HTR-8/SVneo (cell line): Measurements from ENCODE around the gene NECTIN2.
"Not testable (repeated sequence)": the region's sequence is repeated elsewhere in the genome, so short reads cannot be mapped to it uniquely, and the experiment has no call there.

Source experiments
- DNase-seq: peaks from one replicate; pipeline ENCODE4 v3.0.0; 2011; ENCODE audit warnings: low spot score, mixed read lengths; ENCODE audit not compliant: insufficient read length
- FAIRE-seq: peaks from 2 replicates; lab custom pipeline; 2011; peaks lifted over from hg19 to GRCh38; lab: Jason Lieb, UNC

The NECTIN2 gene

GRCh38 chr19:44814517-44814916, 31.6 kb upstream of the NECTIN2 start:
- FAIRE-seq (no peak), DNase-seq (no peak)

DNA sequence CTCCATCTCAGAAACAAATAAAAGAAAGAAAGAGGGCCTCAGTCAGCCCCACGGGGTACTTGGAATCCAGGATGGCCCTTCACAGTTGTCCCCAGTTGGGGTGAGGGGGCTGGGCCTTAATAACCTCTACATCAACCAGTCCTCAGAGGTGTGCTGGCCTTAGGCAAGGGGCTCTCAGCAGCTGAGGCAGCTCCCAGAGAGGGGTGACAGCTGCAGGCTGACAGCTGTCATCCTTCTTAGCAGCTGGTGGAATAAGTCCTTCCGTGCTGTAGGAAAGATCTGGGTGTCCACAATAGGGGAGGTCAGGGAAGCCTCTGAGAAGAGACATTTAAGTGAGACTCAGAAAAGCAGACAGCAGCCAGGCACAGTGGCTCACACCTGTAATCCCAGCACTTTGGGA, 29.8 kb upstream of the NECTIN2 start:
- FAIRE-seq (no peak), DNase-seq (no peak)

- FAIRE-seq (no peak), DNase-seq (no peak)
Observed at GRCh38 chr19:44817725-44818465, 28.2 kb upstream of the NECTIN2 start.

- DNase-seq (no peak), FAIRE-seq (no peak)
Observed at GRCh38 chr19:44818466-44819031, 27.5 kb upstream of the NECTIN2 start.

GRCh38 chr19:44819246-44819832, 26.8 kb upstream of the NECTIN2 start:
- DNase-seq (no peak), FAIRE-seq (no peak)

DNA sequence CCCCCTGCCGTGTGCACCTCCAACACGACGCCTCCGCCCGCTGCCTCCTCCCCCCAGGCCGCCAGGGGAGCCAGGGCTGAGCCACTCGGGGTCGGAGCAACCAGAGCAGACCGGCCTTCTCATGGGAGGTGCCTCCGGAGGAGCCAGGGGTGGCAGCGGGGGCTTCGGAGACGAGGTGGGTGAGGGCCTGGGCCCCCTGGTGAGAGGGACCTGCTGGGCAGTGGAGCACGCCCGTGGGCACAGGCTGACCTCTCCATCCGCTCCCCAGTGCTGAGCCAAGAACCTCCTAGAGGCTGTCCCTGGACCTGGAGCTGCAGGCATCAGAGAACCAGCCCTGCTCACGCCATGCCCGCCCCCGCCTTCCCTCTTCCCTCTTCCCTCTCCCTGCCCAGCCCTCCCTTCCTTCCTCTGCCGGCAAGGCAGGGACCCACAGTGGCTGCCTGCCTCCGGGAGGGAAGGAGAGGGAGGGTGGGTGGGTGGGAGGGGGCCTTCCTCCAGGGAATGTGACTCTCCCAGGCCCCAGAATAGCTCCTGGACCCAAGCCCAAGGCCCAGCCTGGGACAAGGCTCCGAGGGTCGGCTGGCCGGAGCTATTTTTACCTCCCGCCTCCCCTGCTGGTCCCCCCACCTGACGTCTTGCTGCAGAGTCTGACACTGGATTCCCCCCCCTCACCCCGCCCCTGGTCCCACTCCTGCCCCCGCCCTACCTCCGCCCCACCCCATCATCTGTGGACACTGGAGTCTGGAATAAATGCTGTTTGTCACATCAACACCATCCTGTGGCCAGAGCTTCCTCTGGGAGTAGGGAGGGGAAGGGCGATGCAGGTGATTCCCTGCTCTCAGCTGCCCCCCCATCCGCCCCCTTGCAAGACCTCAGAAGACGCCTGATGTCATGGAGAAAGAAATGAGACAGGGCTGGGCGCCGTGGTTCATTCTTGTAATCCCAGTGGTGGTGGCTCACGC, 25.2 kb upstream of the NECTIN2 start:
- DNase-seq (no peak), FAIRE-seq (no peak)

DNA sequence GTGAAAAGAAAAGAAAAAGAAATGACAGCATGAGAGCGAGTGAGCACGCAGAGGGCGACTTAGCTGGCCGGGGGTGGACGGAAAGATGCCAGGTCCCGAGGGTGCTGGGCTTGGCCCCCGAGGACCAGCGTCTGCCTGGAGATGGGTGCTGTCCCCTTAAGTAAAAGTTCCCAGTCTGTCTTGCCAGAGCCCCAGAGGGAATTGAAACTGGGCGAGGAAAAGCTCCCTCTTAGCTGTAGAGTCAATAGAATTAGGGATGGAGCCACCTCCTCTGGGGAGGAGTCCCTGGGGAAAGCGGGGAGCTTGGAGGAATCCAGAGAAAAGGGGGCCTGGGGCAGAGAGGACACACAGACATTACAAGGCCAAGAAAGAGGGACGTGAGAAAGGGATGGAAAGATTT, 23.9 kb upstream of the NECTIN2 start:
- no peak for FAIRE-seq
- DNase-seq = no peak

- no peak for DNase-seq
- FAIRE-seq = no peak
Observed at GRCh38 chr19:44822670-44823372, 23.3 kb upstream of the NECTIN2 start.

- FAIRE-seq (no peak), DNase-seq (no peak)
Observed at GRCh38 chr19:44823373-44823698, 22.8 kb upstream of the NECTIN2 start.

DNA sequence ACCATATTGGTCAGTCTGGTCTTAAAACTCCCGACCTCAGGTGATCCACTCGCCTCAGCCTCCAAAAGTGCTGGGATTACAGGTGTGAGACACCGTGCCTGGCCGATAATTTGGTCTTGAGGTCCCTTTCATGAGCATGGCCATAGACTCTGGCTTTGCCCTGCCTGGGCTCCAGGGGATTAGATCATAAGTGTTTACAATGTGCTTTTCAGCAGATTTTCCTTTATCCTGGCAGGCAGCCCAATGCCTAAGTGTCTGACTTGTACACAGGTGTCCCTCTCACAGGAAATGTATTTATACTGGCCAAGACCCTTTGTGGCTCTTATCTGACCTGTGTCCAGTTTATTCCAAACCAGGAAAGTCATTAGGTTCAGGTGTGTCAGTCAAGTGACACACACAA, 21.3 kb upstream of the NECTIN2 start:
- no peak for FAIRE-seq
- no peak for DNase-seq

DNA sequence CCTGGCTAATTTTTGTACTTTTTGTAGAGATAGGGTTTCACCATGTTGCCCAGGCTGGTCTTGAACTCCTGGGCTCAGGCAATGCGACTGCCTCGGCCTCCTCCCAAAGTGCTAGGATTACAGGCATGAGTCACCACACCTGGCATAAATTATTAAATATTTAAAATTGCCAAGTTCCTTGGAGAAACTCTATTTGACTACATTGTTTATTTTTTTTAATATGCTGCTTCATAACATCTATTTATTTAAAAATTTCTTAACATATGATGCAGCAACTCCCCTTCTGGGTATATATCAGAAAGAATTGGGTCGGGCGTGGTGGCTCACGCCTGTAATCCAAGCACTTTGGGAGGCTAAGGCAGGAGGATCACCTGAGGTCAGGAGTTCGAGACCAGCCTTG, 13.2 kb upstream of the NECTIN2 start:
- not testable (repeated sequence) for FAIRE-seq, DNase-seq

GRCh38 chr19:44834399-44834798, 11.7 kb upstream of the NECTIN2 start:
- not testable (repeated sequence) for FAIRE-seq, DNase-seq

- no peak for FAIRE-seq
- DNase-seq = no peak
Observed at GRCh38 chr19:44839276-44839675, 6.8 kb upstream of the NECTIN2 start.

DNA sequence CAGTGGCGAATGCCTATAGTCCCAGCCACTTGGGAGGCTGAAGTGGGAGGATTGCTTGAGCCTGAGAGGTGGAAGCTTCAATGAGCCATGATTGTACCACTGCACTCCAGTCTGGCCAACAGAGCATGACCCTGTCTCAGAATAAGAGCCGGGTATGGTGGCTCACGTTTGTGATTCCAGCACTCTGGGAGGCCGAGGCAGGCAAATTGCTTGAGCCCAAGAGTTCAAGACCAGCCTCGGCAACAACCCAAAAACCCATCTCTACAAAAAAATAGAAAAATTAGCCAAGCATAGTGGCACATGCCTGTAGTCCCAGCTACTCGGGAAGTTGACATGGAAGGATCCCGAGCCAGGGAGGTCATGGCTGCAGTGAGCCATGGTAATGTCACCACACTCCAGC, 5.3 kb upstream of the NECTIN2 start:
- DNase-seq = no peak
- FAIRE-seq = no peak

GRCh38 chr19:44841231-44841630, 4.9 kb upstream of the NECTIN2 start:
- DNase-seq (no peak), FAIRE-seq (no peak)

DNA sequence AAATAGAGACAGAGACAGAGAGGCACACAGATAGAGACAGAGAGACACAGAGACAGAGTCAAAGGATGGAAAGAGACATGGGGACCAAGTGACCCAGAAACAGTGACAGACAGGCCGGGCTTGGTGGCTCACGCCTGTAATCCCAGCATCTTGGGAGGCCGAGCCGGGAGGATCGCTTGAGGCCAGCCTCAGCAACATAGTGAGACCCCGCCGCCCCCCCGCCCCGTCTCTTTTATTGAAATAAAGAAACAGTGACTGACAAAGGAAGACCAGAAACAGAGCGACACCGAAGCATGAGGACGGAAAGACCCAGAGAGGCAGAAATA, 848 bp upstream of the NECTIN2 start:
- no peak for FAIRE-seq
- DNase-seq = no peak

- no peak for FAIRE-seq
- no peak for DNase-seq
Observed at GRCh38 chr19:44846455-44847143, 502 bp downstream of the NECTIN2 start.

- peak; percentile 57 for DNase-seq
Observed at GRCh38 chr19:44847144-44848035, 1.3 kb downstream of the NECTIN2 start.

More at GRCh38 chr19:44847144-44848035, 1.3 kb downstream of the NECTIN2 start:
- FAIRE-seq = no peak
